GM10266 (cell line): ENCODE results near the gene PTGR3.

ENCODE experiments used
- DNase-seq: peaks from one replicate; pipeline ENCODE4 v3.0.0; 2012; ENCODE audit errors: extremely low spot score
- CTCF ChIP-seq: IDR thresholded peaks from 2 replicates; pipeline ENCODE4 v1.5.1; 2012; ENCODE audit warnings: mild to moderate bottlenecking, low read depth; ENCODE audit not compliant: control insufficient read depth, insufficient read depth; ENCODE audit errors: missing control alignments

Gene PTGR3

GRCh38 chr18:75209129-75209950 is at the start of gene PTGR3:
Gene PTGR3 (minus strand): TSS chr18:75209139. CDS start chr18:75209058, 81 bp downstream.
- DNase-seq = peak; percentile 92
- no peak for TF ChIP-seq CTCF

DNA sequence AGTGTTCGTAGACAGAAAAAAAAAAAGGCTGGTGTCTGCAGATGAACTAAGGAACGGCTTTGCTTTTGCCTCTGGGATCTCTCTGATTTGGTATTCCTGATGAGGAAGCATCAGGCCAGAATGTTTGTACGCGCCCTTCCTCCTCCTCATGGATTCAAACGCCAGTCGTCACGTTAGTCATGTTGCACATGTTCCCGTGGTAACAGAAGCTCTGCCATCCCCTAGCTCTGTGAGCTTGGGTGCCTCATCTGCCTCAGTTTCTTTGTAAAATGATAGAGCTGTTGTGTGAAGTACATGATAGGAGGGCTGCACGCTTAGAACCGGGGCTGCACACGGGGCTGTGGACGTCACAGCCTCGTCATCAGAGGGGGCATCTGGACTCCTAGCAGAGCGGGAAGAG is 48.7 kb upstream of the PTGR3 start:
- no peak for DNase-seq
- no peak for TF ChIP-seq CTCF

DNA sequence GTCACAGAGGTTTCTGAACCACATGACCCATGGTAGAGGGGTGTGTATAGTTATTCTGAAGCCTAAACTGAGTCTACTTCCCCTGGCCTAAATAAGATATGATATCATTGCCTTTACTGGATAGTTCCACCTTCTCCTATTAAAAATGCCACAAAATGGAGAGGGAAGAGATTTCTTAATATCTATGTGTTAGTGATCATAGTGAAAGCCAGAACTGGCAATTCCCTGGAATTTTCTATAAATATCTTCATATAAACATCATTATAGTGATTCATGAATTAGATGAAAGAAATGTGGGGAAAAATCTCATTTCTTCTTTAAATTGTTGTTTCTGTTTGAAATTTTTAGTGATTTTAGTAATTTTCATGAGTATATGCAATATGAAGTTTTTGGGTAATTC is 47.4 kb upstream of the PTGR3 start:
- DNase-seq = no peak
- TF ChIP-seq CTCF = no peak

DNA sequence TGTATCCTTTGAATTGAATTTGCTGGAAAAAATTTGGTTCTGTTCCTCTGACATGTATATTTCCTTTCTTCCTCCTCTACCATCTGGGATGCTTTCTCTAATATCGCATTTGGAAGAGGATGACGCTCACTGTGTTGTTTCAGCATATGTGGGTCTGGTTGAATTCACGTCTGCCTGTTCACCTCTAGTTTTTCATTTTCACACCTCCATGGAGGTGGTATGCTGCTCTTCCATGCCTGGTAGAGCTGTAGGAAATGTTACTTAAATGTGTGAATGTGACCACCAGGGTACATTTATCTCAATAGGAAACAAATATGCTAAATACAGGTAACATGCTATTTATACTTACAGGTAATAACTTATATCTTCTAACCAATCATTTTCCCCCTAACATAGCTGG is 46.2 kb upstream of the PTGR3 start:
- no peak for TF ChIP-seq CTCF
- DNase-seq = no peak

- DNase-seq = no peak
- no peak for TF ChIP-seq CTCF
Observed at GRCh38 chr18:75253784-75254183, 44.8 kb upstream of the PTGR3 start.

- no peak for TF ChIP-seq CTCF
- no peak for DNase-seq
Observed at GRCh38 chr18:75253043-75253442, 44.1 kb upstream of the PTGR3 start.

DNA sequence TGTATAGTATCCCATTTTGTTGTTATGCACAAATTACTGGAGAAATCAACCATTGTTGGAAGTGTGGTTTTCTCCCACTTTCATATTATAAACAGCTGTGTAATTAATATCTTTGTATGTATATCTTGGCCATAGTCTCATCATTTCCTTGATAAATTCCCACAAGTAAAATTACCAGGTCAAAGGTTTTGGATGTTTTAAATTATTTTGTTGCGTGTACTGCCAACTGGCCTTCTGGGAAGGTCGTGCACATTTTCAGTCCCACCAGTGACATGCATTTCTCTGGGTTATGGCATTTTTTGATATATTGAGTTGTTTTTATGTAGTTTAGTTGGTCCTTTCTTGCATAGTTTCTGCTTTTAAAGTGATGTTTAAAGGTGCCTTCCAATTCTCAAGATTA is 43.2 kb upstream of the PTGR3 start:
- DNase-seq = no peak
- TF ChIP-seq CTCF = no peak
